Skin of body (tissue), 2 donors: Measurements from ENCODE around the gene STAB1. TPM values are rescaled to one million over a fixed set of nuclear protein-coding genes. Genes with fewer than 3 reads are reported as not detected.

ENCODE experiments used
- DNase-seq: peaks from one replicate; lab custom pipeline; 2025; lab: John Stamatoyannopoulos, UW
- total RNA-seq: library from RNA; depleted of rRNA; stranded (reverse); fragments of >200 nt; gene quantifications from one replicate; pipeline ENCODE4 v1.2.3, GENCODE V29; 2014

STAB1 gene
- total RNA-seq, 1 donor from 2014 or later: 42.4 TPM

GRCh38 chr3:52483577-52484381, 11.4 kb upstream of the STAB1 start:
- DNase-seq: peak; percentile 49

GRCh38 chr3:52484680-52485461, 10.3 kb upstream of the STAB1 start:
- no peak for DNase-seq

- no peak for DNase-seq
These were observed 7.9 kb upstream of the STAB1 start for GRCh38 chr3:52487050-52487787.

DNA sequence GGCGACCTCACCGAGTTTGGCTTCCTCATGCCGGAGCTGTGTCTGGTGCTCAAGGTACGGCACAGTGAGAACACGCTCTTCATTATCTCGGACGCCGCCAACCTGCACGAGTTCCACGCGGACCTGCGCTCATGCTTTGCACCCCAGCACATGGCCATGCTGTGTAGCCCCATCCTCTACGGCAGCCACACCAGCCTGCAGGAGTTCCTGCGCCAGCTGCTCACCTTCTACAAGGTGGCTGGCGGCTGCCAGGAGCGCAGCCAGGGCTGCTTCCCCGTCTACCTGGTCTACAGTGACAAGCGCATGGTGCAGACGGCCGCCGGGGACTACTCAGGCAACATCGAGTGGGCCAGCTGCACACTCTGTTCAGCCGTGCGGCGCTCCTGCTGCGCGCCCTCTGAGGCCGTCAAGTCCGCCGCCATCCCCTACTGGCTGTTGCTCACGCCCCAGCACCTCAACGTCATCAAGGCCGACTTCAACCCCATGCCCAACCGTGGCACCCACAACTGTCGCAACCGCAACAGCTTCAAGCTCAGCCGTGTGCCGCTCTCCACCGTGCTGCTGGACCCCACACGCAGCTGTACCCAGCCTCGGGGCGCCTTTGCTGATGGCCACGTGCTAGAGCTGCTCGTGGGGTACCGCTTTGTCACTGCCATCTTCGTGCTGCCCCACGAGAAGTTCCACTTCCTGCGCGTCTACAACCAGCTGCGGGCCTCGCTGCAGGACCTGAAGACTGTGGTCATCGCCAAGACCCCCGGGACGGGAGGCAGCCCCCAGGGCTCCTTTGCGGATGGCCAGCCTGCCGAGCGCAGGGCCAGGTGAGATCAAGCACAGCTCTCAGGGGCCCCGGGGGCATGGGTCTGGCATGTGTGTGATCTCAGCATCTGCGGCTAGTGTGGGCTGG, 7.1 kb upstream of the STAB1 start:
- DNase-seq: no peak

DNA sequence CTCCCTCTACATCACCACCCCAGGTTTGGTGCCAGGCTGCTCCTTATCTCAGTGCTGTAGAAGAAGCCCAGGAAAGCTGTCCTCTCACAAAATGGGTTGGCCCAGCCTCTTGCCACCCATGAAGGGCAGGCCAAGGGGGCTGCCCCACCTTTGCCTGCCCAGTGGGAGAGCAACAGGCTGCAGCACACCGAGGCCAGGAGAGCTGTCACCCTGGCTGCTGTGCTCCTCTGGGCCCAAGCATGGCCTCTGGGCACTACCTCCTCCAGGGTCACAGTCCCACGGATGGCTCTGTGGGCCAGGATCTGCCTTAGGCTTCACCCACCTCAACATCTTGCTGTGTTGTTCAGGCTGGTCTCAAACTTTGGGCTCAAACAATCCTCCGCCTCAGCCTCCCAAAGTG, 6.4 kb upstream of the STAB1 start:
- no peak for DNase-seq

DNA sequence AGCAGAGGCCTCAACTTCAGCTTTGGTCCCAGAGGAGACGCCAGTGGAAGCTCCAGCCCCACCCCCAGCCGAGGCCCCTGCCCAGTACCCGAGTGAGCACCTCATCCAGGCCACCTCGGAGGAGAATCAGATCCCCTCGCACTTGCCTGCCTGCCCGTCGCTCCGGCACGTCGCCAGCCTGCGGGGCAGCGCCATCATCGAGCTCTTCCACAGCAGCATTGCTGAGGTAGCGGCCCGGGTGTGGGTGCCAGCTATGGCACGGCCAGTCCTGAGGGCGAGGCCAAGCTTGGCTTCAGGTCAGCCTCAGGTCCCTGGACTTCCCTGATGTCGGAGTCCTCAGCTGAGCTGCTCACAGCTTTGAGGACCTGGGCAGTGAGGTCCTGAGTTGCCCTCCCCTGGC, 5.7 kb upstream of the STAB1 start:
- no peak for DNase-seq

- DNase-seq: no peak
These were observed 4.9 kb upstream of the STAB1 start for GRCh38 chr3:52490035-52490938.

DNA sequence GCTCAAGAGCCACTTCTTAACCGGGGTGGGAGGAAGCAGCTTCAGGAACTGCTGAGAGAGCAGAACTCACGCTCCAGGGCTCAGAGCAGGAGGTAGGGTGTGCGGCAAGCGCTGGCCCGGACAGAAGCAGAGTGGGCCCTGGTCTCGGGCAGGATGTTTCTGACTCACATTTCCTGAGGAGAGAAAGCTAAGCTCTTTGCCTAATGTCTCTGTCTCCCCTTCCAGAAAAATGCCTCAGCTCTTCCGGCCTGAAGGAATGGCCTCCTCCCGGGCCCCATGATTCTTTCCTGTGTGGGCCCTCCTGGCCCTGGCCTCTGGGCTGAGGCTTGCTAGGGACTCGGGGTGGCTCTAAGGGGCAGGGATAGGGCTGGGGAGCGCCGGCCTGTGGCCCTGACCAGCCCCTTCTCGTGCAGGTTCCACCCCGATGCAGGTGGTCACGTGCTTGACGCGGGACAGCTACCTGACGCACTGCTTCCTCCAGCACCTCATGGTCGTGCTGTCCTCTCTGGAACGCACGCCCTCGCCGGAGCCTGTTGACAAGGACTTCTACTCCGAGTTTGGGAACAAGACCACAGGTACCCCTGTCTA, 4.1 kb upstream of the STAB1 start:
- DNase-seq: no peak

GRCh38 chr3:52492059-52492458, 3.1 kb upstream of the STAB1 start:
- no peak for DNase-seq

DNA sequence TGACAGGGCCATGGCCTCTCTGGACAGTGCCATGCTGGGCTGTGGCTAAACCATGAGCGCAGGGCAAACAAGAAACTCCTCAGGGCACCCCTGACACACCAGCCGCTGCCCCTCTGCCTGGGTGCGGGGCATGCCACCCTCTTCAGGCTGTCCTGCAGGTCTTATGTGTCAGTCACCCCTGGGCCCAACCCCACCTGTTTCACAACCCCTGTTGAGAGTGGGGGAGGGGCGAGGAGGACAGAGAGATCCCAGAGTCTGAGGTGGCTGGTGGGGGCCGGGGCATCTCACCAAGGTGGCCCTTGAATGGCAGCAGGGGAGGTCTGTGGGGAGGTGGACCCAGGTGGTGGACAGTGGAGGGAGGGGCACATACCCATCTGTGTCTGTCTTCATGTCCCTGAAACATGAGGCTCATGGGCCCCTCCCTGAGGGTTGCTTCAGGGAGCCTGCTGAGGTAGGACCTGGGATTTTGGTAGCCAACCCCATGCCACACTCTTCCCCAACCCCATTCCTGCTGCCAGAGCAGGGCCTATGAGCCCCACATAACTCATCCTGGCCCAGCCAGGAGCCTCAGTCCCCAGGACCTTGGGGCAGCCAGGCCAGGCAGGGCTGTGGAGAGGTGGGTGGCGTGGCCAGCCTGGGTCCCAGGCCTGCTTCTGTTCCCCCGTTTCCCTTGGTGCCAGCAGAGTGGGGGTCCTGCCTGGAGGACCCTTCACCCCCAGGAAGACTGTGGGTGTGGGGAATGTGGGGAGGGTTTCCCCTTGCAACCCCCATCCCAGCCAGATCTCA, 1.7 kb upstream of the STAB1 start:
- DNase-seq: no peak

GRCh38 chr3:52494445-52494844, 693 bp upstream of the STAB1 start:
- no peak for DNase-seq

DNA sequence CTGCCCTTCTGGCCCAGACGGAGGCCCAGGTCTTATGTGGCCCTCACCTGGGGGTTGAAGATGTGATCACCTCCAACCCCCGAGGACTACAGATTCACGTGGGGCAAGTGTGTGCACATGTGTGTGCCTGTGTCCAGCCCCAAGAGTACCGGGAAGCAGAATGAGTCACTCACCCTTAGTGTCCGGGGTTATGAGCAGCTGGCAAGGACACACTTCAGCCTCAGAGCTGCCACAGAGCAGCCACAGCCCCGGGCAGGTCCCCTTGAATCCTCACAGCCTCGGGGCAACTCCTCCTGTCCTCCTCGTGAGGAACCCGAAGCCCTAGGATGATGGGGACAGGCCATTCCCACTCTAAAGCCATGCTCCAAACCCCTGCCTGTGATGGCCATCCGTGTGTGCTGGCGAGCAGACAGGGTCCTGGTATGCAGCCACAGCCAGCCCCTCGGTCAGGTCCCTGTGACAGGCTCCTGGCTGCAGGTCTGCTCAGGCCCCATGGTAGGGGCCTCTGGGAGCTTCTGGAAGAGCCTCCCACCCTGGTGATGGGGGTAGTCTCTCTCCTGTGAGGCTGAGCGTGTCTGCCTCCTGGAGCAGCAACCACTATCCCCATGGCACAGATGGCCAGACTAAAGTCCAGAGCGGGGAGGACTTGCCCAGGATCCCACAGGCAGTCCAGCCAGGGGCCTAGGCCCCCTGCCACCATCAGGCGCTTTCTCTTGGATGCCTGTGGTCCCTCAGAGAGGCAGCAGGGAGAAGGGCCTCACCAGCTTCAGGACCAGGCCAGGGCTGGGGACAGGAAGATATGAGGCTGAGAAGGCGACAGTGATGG, 852 bp downstream of the STAB1 start:
- no peak for DNase-seq

DNA sequence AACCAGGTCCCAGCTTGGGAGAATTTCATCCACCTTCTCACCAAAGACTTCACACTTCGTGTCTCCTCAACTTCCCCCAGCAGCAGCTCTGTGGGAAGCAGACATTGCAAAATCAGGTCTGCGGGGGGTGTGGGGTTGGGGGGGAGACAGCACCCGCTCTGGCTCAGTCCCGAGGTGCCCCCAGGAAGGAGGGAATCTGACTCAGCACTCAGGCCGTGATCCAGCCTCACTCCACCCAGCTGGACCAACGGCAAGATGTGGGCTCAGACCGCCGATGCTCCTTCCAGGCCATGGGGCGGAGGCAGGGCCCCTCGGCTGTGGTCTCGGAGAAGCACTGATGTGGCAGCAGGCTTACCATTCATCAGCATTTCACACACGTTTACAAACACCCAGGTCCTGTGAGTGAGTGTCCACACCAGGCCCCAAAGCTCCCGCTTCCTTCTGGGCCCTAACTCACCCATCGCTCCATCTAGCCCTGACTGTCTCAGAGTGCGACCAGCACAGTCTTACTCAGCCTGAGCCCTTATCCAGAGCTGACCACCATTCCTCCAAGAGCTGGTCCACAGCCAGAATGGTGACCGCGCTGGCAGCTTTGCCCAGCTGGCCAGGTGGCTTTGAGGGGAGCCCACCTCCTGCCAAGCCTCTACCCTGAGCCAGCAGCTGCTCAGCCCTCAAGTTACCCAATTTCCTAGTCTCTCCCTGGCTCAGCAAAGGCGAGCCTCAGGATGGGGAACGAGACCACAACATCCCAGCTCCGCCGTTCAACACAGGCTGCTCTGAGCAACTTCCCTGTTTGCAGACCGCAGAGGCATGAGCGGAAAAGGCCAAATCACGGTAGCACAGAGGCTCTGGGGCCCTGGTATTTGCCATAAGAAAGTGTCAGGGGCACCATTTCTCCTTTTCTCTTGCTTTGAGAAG, 3.3 kb downstream of the STAB1 start:
- no peak for DNase-seq

DNA sequence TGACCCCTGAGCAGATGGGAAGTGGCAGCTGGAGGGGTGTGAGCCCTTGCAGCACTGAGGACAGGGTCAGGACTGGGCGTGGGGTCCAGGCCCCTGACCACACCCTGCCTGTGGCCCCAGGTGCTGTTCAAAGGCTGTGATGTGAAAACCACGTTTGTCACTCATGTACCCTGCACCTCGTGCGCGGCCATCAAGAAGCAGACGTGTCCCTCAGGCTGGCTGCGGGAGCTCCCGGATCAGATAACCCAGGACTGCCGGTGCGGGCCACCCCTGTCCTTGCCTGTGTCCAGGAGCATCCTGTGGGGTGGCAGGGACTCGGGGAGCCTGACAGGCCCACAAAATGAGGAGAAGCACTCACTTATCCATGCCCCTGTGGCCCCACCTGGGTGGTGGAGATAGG, 5.9 kb downstream of the STAB1 start:
- DNase-seq: no peak

DNA sequence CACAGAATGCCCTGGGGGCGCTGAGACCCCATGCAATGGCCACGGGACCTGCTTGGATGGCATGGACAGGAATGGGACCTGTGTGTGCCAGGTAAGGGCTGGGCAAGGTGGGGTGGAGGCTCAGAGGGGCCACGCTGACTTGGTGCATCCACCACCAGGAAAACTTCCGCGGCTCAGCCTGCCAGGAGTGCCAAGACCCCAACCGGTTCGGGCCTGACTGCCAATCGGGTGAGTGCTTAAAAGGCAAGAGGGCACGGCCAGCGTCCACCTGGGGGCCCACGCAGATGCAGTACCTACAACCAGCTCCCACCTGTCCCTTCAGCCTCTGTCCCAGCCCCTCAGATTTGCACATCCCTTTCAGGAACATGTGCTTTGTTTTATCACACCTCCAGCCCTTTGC, 6.9 kb downstream of the STAB1 start:
- no peak for DNase-seq

- DNase-seq: no peak
These were observed 7.7 kb downstream of the STAB1 start for GRCh38 chr3:52502808-52503350.
